HCT116 (cell line): ENCODE data around the gene MAP4K1. TPM values are rescaled to one million over a fixed set of nuclear protein-coding genes. Genes with fewer than 3 reads are reported as not detected.

Experiments
- ATAC-seq: fragments of 200-7000 bp; cut with Tn5 transposase; 2 replicates; pipeline ENCODE4 v1.9.1; 2020; ENCODE audit warnings: mild to moderate bottlenecking, moderate library complexity
- BruUV-seq: library from RNA; stranded (reverse); fragments of 400-500 nt; replicated peaks from 2 replicates; lab custom pipeline; 2021; lab: Mats Ljungman, UMichigan
- CTCF ChIA-PET: fragments of 300-600 bp; sonication (Branson Sonifier 250); formaldehyde crosslinking; loops from one replicate; lab custom pipeline; 2021; ENCODE audit warnings: antibody characterized with exemption; lab: Charles Lee
- POLR2A ChIA-PET: fragments of 300-600, 350-600 bp; sonication (Branson Sonifier 250); formaldehyde crosslinking; loops from one replicate; lab custom pipeline; 2021; ENCODE audit warnings: antibody characterized with exemption; lab: Charles Lee
- RAD21 ChIA-PET, 2 experiments: fragments of 300-600 bp; sonication (Branson Sonifier 250); formaldehyde crosslinking; loops; one replicate each; lab custom pipeline; 2023; ENCODE audit warnings: low total read pairs in 2 of 2; ENCODE audit not compliant: uncharacterized antibody in 2 of 2, unreplicated experiment in 2 of 2, low non-redundant PET in 1 of 2; lab: Charles Lee
- DNase-seq: peaks from one replicate; pipeline ENCODE4 v3.0.0-alpha.2; 2010; ENCODE audit warnings: low read depth, low spot score
- H2AFZ ChIP-seq: fragments of 200-600 bp; shearing (Covaris generic), sonication (generic); 2 replicates; pipeline ENCODE4 v1.6.1; 2017; ENCODE audit warnings: low read depth, mixed run types, mixed read lengths, antibody characterized with exemption, low read length; ENCODE audit not compliant: poor library complexity, severe bottlenecking
- H3K27ac ChIP-seq: 2 replicates; pipeline ENCODE4 v1.5.1; 2012; ENCODE audit warnings: low read depth, low read length
- H3K27me3 ChIP-seq: fragments of 200-600 bp; sonication (generic); 2 replicates; pipeline ENCODE4 v1.6.1; 2016; ENCODE audit warnings: mixed run types, low read length, mixed read lengths; ENCODE audit not compliant: insufficient read depth
- H3K36me3 ChIP-seq, 2 experiments: fragments of 200-500 bp in 1 of 2; fragments of 200-600 bp in 1 of 2; sonication (Bioruptor generic) in 1 of 2; sonication (generic) in 1 of 2; 2 replicates each; pipeline versions ENCODE4 v1.5.1 to v1.6.1; 2014 to 2016; ENCODE audit warnings: low read length in 2 of 2, inconsistent platforms in 1 of 2, mixed read lengths in 1 of 2, mixed run types in 1 of 2; ENCODE audit not compliant: insufficient read depth in 2 of 2, control insufficient read depth in 1 of 2
- H3K4me1 ChIP-seq, 2 experiments: fragments of 200-600 bp in 1 of 2; sonication (generic) in 1 of 2; 2 replicates each; pipeline versions ENCODE4 v1.5.1 to v1.6.1; 2012 to 2017; ENCODE audit warnings: low read length in 2 of 2, inconsistent platforms in 1 of 2, mild to moderate bottlenecking in 1 of 2, mixed read lengths in 1 of 2, mixed run types in 1 of 2, moderate library complexity in 1 of 2; ENCODE audit not compliant: insufficient read depth in 2 of 2, control insufficient read depth in 1 of 2
- H3K4me2 ChIP-seq: fragments of 200-600 bp; sonication (generic); 2 replicates; pipeline ENCODE4 v1.6.1; 2017; ENCODE audit warnings: mixed run types, low read length, mixed read lengths
- H3K4me3 ChIP-seq, 2 experiments: fragments of 200-600 bp in 1 of 2; sonication (generic) in 1 of 2; replicated peaks in 1 of 2; 2 replicates each; pipeline ENCODE4 v1.5.1; 2011 to 2016; ENCODE audit warnings: low read length in 2 of 2, control low read depth in 1 of 2, low read depth in 1 of 2, mild to moderate bottlenecking in 1 of 2, mixed read lengths in 1 of 2, mixed run types in 1 of 2
- H3K79me2 ChIP-seq: fragments of 200-600 bp; sonication (generic); 2 replicates; pipeline ENCODE4 v1.6.1; 2017; ENCODE audit warnings: mild to moderate bottlenecking, mixed run types, low read length, moderate library complexity, mixed read lengths; ENCODE audit not compliant: insufficient read depth
- H3K9ac ChIP-seq: fragments of 200-600 bp; sonication (generic); 2 replicates; pipeline ENCODE4 v1.6.1; 2016; ENCODE audit warnings: low read length, mixed read lengths
- H3K9me2 ChIP-seq: fragments of 200-600 bp; sonication (generic), shearing (Covaris generic); 2 replicates; pipeline ENCODE4 v1.6.1; 2017; ENCODE audit warnings: mixed run types, mild to moderate bottlenecking, moderate library complexity; ENCODE audit not compliant: insufficient read depth
- H3K9me3 ChIP-seq, 2 experiments: fragments of 200-500 bp in 1 of 2; fragments of 200-600 bp in 1 of 2; sonication (Bioruptor generic) in 1 of 2; sonication (generic) in 1 of 2; 2 replicates each; pipeline ENCODE4 v1.6.1; 2014 to 2017; ENCODE audit warnings: low read length in 2 of 2, mixed read lengths in 2 of 2, inconsistent platforms in 1 of 2, low read depth in 1 of 2, mild to moderate bottlenecking in 1 of 2, mixed run types in 1 of 2, moderate library complexity in 1 of 2; ENCODE audit not compliant: control insufficient read depth in 1 of 2, insufficient read depth in 1 of 2
- H4K20me1 ChIP-seq: fragments of 200-600 bp; sonication (generic), shearing (Covaris generic); 2 replicates; pipeline ENCODE4 v1.6.1; 2017; ENCODE audit warnings: mixed run types, mild to moderate bottlenecking, moderate library complexity; ENCODE audit not compliant: insufficient read depth
- CBX3 ChIP-seq: IDR thresholded peaks from 2 replicates; pipeline ENCODE4 v1.6.1; 2012; ENCODE audit warnings: low read depth
- CEBPB ChIP-seq: IDR thresholded peaks from 2 replicates; pipeline ENCODE4 v1.6.1; 2012; ENCODE audit warnings: low read depth
- CTCF ChIP-seq, 3 experiments: fragments of 200-600 bp in 1 of 3; sonication (generic) in 1 of 3; IDR thresholded peaks in 2 of 3; conservative IDR thresholded peaks in 1 of 3; 2 replicates each; pipeline ENCODE4 v1.5.1; 2012 to 2017; ENCODE audit warnings: low read depth in 2 of 3, low read length in 2 of 3, antibody characterized with exemption in 1 of 3, borderline replicate concordance in 1 of 3, control low read depth in 1 of 3, mild to moderate bottlenecking in 1 of 3, mixed read lengths in 1 of 3, mixed run types in 1 of 3, moderate library complexity in 1 of 3; ENCODE audit not compliant: insufficient read depth in 1 of 3
- EGR1 ChIP-seq: IDR thresholded peaks from 2 replicates; pipeline ENCODE4 v1.6.1; 2012; ENCODE audit warnings: low read depth
- ELF1 ChIP-seq: IDR thresholded peaks from 2 replicates; pipeline ENCODE4 v1.6.1; 2012; ENCODE audit warnings: low read depth, borderline replicate concordance
- EZH2 ChIP-seq: fragments of 200-600 bp; sonication (generic); IDR thresholded peaks from 2 replicates; pipeline ENCODE4 v1.6.1; 2017; ENCODE audit warnings: antibody characterized with exemption, mixed run types
- EZH2phosphoT487 ChIP-seq: fragments of 200-600 bp; IDR thresholded peaks from 2 replicates; pipeline ENCODE4 v1.6.1; 2018; ENCODE audit warnings: antibody characterized with exemption, borderline replicate concordance
- FOSL1 ChIP-seq: IDR thresholded peaks from 2 replicates; pipeline ENCODE4 v1.6.1; 2012; ENCODE audit warnings: low read depth
- JUND ChIP-seq: IDR thresholded peaks from 2 replicates; pipeline ENCODE4 v1.6.1; 2012
- POLR2A ChIP-seq: IDR thresholded peaks from 2 replicates; pipeline ENCODE4 v1.7.0; 2011; ENCODE audit warnings: borderline replicate concordance; ENCODE audit not compliant: insufficient read depth, insufficient read length; ENCODE audit errors: extremely low read depth
- POLR2AphosphoS5 ChIP-seq: IDR thresholded peaks from 2 replicates; pipeline ENCODE4 v1.6.1; 2011; ENCODE audit warnings: mild to moderate bottlenecking, low read depth, low read length, moderate library complexity
- RAD21 ChIP-seq: IDR thresholded peaks from 2 replicates; pipeline ENCODE4 v1.6.1; 2012; ENCODE audit warnings: low read depth, mild to moderate bottlenecking
- SP1 ChIP-seq: IDR thresholded peaks from 2 replicates; pipeline ENCODE4 v1.6.1; 2012; ENCODE audit warnings: low read depth
- SRF ChIP-seq: IDR thresholded peaks from 2 replicates; pipeline ENCODE4 v1.6.1; 2012; ENCODE audit warnings: low read depth
- TCF7L2 ChIP-seq: IDR thresholded peaks from 2 replicates; pipeline ENCODE4 v1.7.0; 2011; ENCODE audit warnings: borderline replicate concordance, inconsistent platforms; ENCODE audit not compliant: insufficient read depth, insufficient read length; ENCODE audit errors: extremely low read depth
- YY1 ChIP-seq: IDR thresholded peaks from 2 replicates; pipeline ENCODE4 v1.6.1; 2011; ENCODE audit warnings: low read length, low read depth, moderate library complexity, mild to moderate bottlenecking; ENCODE audit not compliant: insufficient replicate concordance; ENCODE audit errors: extremely low read depth
- ZBTB33 ChIP-seq: IDR thresholded peaks from 2 replicates; pipeline ENCODE4 v1.6.1; 2011; ENCODE audit warnings: mild to moderate bottlenecking, low read length, moderate library complexity; ENCODE audit not compliant: insufficient replicate concordance; ENCODE audit errors: extremely low read depth
- ZFX ChIP-seq: fragments of 450-650 bp; IDR thresholded peaks from 2 replicates; pipeline ENCODE4 v1.6.1; 2017
- ZNF274 ChIP-seq: fragments of 200-500 bp; sonication (Bioruptor generic); IDR thresholded peaks from 2 replicates; pipeline ENCODE4 v1.6.1; 2014; ENCODE audit warnings: mild to moderate bottlenecking, low read depth, low read length, inconsistent platforms
- intact Hi-C: fragments of 100-400 bp; cut with micrococcal nuclease; formaldehyde crosslinking; loops from 2 replicates; pipeline ENCODE4 v1.10.0; 2022
- total RNA-seq: library from RNA; stranded (reverse); gene quantifications from one replicate; pipeline ENCODE4 v1.2.1, GENCODE V29; 2021; ENCODE audit not compliant: unreplicated experiment
- TF ChIP-seq, protein P1 (sequence below): IDR thresholded peaks from 2 replicates; pipeline ENCODE4 v1.6.1; 2012

MAP4K1 gene
- total RNA-seq, 1 experiment from 2014 or later = 9.1 TPM

GRCh38 chr19:38664503-38665211, 46.9 kb upstream of the MAP4K1 start:
- no peak overlapping the region for H3K4me3 ChIP-seq
- ATAC-seq = no peak
- TF ChIP-seq ZNF274 (no peak), FOSL1 (no peak), SRF (no peak), CEBPB (no peak), EZH2phosphoT487 (no peak), CBX3 (no peak), POLR2AphosphoS5 (no peak), EGR1 (no peak), JUND (no peak), ELF1 (no peak), EZH2 (no peak), RAD21 (no peak), SP1 (no peak), ZFX (no peak), ZBTB33 (no peak), TCF7L2 (no peak), CTCF (IDR thresholded peaks at IDR 0.05 in 2 of 3, conservative IDR thresholded peaks at IDR 0.05 in 1 of 3; ENCODE audit: borderline replicate concordance in 1 of 3, insufficient read depth in 1 of 3, low read depth in 2 of 3, low read length in 2 of 3) (no peak), YY1 (no peak), POLR2A (no peak)
- TF ChIP-seq, protein P1, sequence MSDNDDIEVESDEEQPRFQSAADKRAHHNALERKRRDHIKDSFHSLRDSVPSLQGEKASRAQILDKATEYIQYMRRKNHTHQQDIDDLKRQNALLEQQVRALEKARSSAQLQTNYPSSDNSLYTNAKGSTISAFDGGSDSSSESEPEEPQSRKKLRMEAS = no peak
- TF ChIP-seq, all 23 proteins: peak for 0
- Histone ChIP-seq H3K27ac (peak overlapping the region; percentile 17; the same call in 1 of the 2 replicates), H3K9me2 (no peaks in the 10 kb centered on the region), H3K79me2 (peaks cover 100% of the 10 kb centered on the region), H4K20me1 (peaks cover 11% of the 10 kb centered on the region; the same call in 1 of the 2 replicates), H3K4me2 (peak overlapping the region; percentile 25), H3K9ac (peak overlapping the region; percentile 37; the same call in 1 of the 2 replicates), H3K9me3 (no peaks in the 10 kb centered on the region), H3K27me3 (no peaks in the 10 kb centered on the region), H3K36me3 (peaks cover 7 to 22% of the 10 kb centered on the region in 2 experiments; a peak in 2 of 4 replicates), H3K4me1 (peaks cover 78 to 95% of the 10 kb centered on the region in 2 experiments), H2AFZ (no peak overlapping the region)
- DNase-seq = no peak
- ChIA-PET POLR2A (no interaction called here), CTCF (interaction anchor here (0.6 kb wide), 1 partner anchor 439 kb away, joined by 3 read pairs; no protein-coding TSS in a partner anchor), RAD21 (no interaction called here)
- no TSS peak for BruUV-seq
- intact Hi-C loops = no loop called here
